Measurements from ENCODE around the gene GPC1.

Gene GPC1

DNA sequence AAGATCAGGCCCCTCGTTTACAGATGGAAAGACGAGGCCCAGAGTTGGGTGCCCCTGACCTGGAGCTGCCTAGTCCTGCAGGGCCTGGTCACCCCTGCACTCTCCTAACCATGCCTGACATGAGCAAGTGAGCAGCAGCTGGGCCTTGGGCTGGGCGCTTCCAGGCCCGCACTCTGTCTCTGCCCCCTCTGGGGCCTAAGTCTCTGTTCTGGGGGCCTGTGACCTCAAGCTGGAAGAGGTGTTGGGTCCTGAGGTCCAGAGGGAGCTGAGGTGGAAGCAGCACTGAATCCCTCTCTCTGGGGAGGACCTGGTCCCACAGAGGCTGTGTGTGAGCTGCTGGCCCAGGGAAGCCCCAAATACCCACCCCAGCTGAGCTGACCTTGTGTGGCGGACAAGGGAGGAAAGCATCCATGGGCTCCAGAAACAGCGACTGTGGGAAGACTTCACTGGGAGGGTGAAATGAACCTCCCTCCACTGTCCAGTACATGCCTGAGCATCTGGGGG lies 46.1 kb upstream of the GPC1 start:
- TF ChIP-seq, protein P1, sequence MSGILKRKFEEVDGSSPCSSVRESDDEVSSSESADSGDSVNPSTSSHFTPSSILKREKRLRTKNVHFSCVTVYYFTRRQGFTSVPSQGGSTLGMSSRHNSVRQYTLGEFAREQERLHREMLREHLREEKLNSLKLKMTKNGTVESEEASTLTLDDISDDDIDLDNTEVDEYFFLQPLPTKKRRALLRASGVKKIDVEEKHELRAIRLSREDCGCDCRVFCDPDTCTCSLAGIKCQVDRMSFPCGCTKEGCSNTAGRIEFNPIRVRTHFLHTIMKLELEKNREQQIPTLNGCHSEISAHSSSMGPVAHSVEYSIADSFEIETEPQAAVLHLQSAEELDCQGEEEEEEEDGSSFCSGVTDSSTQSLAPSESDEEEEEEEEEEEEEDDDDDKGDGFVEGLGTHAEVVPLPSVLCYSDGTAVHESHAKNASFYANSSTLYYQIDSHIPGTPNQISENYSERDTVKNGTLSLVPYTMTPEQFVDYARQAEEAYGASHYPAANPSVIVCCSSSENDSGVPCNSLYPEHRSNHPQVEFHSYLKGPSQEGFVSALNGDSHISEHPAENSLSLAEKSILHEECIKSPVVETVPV (CRISPR knock-in tag; IDR thresholded peaks at IDR 0.05): no peak
- TF ChIP-seq ESRRG (CRISPR knock-in tag; IDR thresholded peaks at IDR 0.05): no peak
- no peak for ATAC-seq

- TF ChIP-seq BACH2 (CRISPR knock-in tag; IDR thresholded peaks at IDR 0.05; ENCODE audit: borderline replicate concordance) (no peak), OSR1 (CRISPR knock-in tag; IDR thresholded peaks at IDR 0.05) (no peak)
- no peak for ATAC-seq
Measured at GRCh38 chr2:240390091-240391073, 45.1 kb upstream of the GPC1 start.

DNA sequence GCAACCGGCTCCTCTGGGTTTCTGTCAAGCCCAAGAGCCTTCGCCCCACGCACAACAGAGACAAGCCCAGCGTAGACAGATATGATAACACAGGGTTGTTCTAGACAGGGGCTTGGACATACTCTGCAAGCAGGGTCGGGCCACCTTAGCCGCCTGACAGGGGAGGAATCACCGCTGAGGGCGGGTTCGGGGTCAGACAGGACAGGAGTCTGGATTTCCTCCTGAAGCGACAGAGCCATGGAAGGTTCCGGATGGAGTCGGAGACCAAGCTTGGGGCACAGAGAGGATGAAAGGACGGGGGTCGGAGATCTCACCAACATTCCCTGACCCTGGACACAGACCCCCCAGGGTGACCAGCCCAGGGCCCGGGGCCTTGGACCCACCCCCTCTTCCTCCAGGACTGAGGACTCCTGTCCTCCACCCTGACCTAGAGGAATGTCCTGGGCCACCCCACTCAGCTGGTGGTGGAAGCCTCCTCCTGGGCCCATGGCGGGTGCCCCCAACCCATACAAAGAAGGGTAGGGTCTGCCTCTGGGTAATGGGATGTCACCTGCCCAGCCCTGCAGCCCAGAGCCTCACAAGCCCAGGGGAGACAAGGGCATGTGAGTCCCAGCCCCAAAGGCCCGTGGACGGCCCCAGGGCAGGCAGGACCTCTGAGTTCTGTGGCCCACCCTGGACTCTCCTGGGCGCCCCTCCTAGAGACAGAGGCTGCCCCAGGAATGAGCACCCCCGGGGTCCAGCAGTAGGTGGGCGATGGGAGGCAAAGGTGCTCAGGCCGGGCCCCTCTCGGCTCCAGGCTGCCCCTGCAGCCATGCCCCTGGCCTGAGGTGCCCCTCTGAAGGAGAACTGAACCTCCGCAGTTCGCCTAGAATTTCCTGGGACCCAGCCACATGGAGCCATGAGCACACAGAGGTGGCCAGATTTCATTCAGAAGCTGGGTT lies 44.1 kb upstream of the GPC1 start:
- TF ChIP-seq OSR1 (CRISPR knock-in tag; IDR thresholded peaks at IDR 0.05) (no peak), ZFP30 (CRISPR knock-in tag; IDR thresholded peaks at IDR 0.05) (no peak), ZNF70 (CRISPR knock-in tag; IDR thresholded peaks at IDR 0.05) (no peak), ISL1 (CRISPR knock-in tag; IDR thresholded peaks at IDR 0.05) (no peak), GLIS3 (CRISPR knock-in tag; IDR thresholded peaks at IDR 0.05) (no peak), ZC3H10 (CRISPR knock-in tag; IDR thresholded peaks at IDR 0.05) (no peak), SNAI2 (CRISPR knock-in tag; IDR thresholded peaks at IDR 0.05) (no peak)
- TF ChIP-seq, protein P2, sequence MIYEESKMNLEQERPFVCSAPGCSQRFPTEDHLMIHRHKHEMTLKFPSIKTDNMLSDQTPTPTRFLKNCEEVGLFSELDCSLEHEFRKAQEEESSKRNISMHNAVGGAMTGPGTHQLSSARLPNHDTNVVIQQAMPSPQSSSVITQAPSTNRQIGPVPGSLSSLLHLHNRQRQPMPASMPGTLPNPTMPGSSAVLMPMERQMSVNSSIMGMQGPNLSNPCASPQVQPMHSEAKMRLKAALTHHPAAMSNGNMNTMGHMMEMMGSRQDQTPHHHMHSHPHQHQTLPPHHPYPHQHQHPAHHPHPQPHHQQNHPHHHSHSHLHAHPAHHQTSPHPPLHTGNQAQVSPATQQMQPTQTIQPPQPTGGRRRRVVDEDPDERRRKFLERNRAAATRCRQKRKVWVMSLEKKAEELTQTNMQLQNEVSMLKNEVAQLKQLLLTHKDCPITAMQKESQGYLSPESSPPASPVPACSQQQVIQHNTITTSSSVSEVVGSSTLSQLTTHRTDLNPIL (CRISPR knock-in tag; IDR thresholded peaks at IDR 0.05; ENCODE audit: low read depth): no peak
- no peak for ATAC-seq

- no peak for ATAC-seq
- TF ChIP-seq, protein P1 (CRISPR knock-in tag; IDR thresholded peaks at IDR 0.05): no peak
- TF ChIP-seq BACH2 (CRISPR knock-in tag; IDR thresholded peaks at IDR 0.05; ENCODE audit: borderline replicate concordance) (no peak), PPARA (CRISPR knock-in tag; IDR thresholded peaks at IDR 0.05; ENCODE audit: borderline replicate concordance) (no peak), OSR1 (CRISPR knock-in tag; IDR thresholded peaks at IDR 0.05) (no peak), TCF4 (CRISPR knock-in tag; IDR thresholded peaks at IDR 0.05; ENCODE audit: borderline replicate concordance) (no peak), ARNTL (CRISPR knock-in tag; IDR thresholded peaks at IDR 0.05; ENCODE audit: borderline replicate concordance, low read depth) (no peak), GLIS3 (CRISPR knock-in tag; IDR thresholded peaks at IDR 0.05) (no peak), ISL1 (CRISPR knock-in tag; IDR thresholded peaks at IDR 0.05) (no peak), ZFP3 (CRISPR knock-in tag; IDR thresholded peaks at IDR 0.05) (no peak), ZFP30 (CRISPR knock-in tag; IDR thresholded peaks at IDR 0.05) (no peak), CSDC2 (CRISPR knock-in tag; IDR thresholded peaks at IDR 0.05) (no peak), ZNF70 (CRISPR knock-in tag; IDR thresholded peaks at IDR 0.05) (no peak)
- TF ChIP-seq, protein P2 (CRISPR knock-in tag; IDR thresholded peaks at IDR 0.05; ENCODE audit: low read depth): no peak
- TF ChIP-seq, protein P3, sequence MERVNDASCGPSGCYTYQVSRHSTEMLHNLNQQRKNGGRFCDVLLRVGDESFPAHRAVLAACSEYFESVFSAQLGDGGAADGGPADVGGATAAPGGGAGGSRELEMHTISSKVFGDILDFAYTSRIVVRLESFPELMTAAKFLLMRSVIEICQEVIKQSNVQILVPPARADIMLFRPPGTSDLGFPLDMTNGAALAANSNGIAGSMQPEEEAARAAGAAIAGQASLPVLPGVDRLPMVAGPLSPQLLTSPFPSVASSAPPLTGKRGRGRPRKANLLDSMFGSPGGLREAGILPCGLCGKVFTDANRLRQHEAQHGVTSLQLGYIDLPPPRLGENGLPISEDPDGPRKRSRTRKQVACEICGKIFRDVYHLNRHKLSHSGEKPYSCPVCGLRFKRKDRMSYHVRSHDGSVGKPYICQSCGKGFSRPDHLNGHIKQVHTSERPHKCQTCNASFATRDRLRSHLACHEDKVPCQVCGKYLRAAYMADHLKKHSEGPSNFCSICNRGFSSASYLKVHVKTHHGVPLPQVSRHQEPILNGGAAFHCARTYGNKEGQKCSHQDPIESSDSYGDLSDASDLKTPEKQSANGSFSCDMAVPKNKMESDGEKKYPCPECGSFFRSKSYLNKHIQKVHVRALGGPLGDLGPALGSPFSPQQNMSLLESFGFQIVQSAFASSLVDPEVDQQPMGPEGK (CRISPR knock-in tag; IDR thresholded peaks at IDR 0.05; ENCODE audit: borderline replicate concordance): no peak
- TF ChIP-seq, protein P4, sequence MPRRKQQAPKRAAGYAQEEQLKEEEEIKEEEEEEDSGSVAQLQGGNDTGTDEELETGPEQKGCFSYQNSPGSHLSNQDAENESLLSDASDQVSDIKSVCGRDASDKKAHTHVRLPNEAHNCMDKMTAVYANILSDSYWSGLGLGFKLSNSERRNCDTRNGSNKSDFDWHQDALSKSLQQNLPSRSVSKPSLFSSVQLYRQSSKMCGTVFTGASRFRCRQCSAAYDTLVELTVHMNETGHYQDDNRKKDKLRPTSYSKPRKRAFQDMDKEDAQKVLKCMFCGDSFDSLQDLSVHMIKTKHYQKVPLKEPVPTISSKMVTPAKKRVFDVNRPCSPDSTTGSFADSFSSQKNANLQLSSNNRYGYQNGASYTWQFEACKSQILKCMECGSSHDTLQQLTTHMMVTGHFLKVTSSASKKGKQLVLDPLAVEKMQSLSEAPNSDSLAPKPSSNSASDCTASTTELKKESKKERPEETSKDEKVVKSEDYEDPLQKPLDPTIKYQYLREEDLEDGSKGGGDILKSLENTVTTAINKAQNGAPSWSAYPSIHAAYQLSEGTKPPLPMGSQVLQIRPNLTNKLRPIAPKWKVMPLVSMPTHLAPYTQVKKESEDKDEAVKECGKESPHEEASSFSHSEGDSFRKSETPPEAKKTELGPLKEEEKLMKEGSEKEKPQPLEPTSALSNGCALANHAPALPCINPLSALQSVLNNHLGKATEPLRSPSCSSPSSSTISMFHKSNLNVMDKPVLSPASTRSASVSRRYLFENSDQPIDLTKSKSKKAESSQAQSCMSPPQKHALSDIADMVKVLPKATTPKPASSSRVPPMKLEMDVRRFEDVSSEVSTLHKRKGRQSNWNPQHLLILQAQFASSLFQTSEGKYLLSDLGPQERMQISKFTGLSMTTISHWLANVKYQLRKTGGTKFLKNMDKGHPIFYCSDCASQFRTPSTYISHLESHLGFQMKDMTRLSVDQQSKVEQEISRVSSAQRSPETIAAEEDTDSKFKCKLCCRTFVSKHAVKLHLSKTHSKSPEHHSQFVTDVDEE (CRISPR knock-in tag; IDR thresholded peaks at IDR 0.05): no peak
Measured at GRCh38 chr2:240392084-240392947, 43.1 kb upstream of the GPC1 start.
